ENCODE measurements around the gene KMO.

KMO gene

DNA sequence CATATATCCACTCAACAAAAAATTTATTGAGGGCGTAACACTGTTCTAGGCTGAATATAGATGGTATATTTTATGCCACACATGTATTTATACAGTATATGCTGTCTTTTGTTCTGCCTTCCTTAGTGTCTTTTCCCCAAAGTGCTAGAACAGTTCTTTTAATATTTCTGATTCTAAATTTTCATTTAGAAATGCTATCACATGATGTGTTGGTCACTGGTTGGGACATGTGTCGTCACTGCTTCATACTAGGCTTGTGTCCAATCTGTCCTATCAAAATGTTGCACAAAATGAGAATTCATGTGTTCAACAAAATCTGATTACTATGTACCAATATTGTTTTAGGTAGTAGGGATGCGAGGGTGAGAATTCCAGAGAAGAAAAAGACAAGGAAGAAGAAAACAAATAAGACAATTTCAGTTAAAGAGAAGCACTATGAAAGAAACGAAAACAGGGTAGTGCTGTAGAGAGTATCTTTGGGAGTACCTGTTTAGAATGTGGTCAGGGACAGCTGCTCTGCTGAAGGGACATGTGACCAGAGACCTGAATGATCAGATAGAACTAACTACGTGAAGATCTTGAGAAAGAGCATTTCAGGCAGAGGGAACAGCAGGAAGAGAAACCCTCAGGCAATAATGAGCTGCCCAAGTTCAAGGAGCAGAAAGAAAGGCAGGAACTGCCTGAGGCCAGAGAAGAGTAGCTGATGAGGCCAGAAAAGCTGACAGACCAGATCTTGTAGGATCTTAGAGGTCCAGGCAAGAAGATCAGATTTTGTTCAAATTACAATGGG lies 1.3 kb downstream of the KMO start:
- Histone ChIP-seq H3K9me3 (ENCODE audit: control insufficient read depth in 5 of 5, low read length in 5 of 5) (no peaks in the 10 kb centered on the region), H3K36me3 (ENCODE audit: control insufficient read depth in 5 of 5, insufficient read depth in 5 of 5, low read length in 5 of 5) (no peaks in the 10 kb centered on the region), H3K9ac (ENCODE audit: low read length in 5 of 5) (no peak overlapping the region), H3K27me3 (ENCODE audit: control insufficient read depth in 5 of 5, insufficient read depth in 4 of 5, low read length in 5 of 5) (no peaks in the 10 kb centered on the region), H3K27ac (ENCODE audit: low read depth, low read length) (no peak overlapping the region), H3K4me1 (ENCODE audit: control insufficient read depth in 5 of 5, insufficient read depth in 5 of 5, low read length in 5 of 5) (peaks cover 0 to 5% (median 3%) of the 10 kb centered on the region in 5 donors), H3K4me3 (ENCODE audit: low read depth in 1 of 5, low read length in 5 of 5) (no peak overlapping the region)

DNA sequence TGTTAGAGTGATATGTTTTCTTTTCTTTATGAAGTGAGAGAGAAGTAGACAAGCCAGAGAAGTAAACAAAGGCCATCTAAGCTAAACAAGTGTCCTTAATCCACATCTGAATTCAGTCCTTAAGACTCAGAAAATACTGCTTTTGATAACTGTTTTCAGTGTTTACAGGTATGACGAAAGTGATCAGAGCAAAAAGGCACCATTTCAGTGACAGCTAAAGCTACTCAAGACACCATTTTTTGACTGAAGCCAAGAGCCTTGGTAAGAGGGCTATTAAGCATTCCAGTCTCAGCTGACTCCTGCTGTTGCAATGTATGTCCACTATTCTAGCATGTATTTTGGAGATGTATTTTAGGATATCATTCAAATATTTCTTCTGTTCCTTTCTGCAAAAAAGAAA lies 4.1 kb downstream of the KMO start:
- H3K4me1 ChIP-seq (ENCODE audit: control insufficient read depth in 5 of 5, insufficient read depth in 5 of 5, low read length in 5 of 5), result peaks cover 0 to 5% (median 0%) of the 10 kb centered on the region in 5 donors

GRCh38 chr1:241536969-241537368 lies 4.8 kb downstream of the KMO start:
- H3K36me3 ChIP-seq (ENCODE audit: control insufficient read depth in 5 of 5, insufficient read depth in 5 of 5, low read length in 5 of 5), result no peaks in the 10 kb centered on the region

More for the DNA sequence above, 4.1 kb downstream of the KMO start:
- H3K4me3 ChIP-seq (ENCODE audit: low read depth in 1 of 5, low read length in 5 of 5), result no peak overlapping the region
- no peaks in the 10 kb centered on the region for H3K36me3 ChIP-seq (ENCODE audit: control insufficient read depth in 5 of 5, insufficient read depth in 5 of 5, low read length in 5 of 5)
- no peaks in the 10 kb centered on the region for H3K27me3 ChIP-seq (ENCODE audit: control insufficient read depth in 5 of 5, insufficient read depth in 4 of 5, low read length in 5 of 5)
- no peak overlapping the region for H3K9ac ChIP-seq (ENCODE audit: low read length in 5 of 5)
- H3K27ac ChIP-seq (ENCODE audit: low read depth, low read length), result no peak overlapping the region
- no peaks in the 10 kb centered on the region for H3K9me3 ChIP-seq (ENCODE audit: control insufficient read depth in 5 of 5, low read length in 5 of 5)

GRCh38 chr1:241542199-241542907 lies 10.2 kb downstream of the KMO start:
- Histone ChIP-seq H3K9ac (ENCODE audit: low read length in 5 of 5) (no peak overlapping the region), H3K4me3 (ENCODE audit: low read depth in 1 of 5, low read length in 5 of 5) (no peak overlapping the region), H3K9me3 (ENCODE audit: control insufficient read depth in 5 of 5, low read length in 5 of 5) (no peaks in the 10 kb centered on the region), H3K27me3 (ENCODE audit: control insufficient read depth in 5 of 5, insufficient read depth in 4 of 5, low read length in 5 of 5) (peaks cover 0 to 3% (median 0%) of the 10 kb centered on the region in 5 donors), H3K4me1 (ENCODE audit: control insufficient read depth in 5 of 5, insufficient read depth in 5 of 5, low read length in 5 of 5) (no peaks in the 10 kb centered on the region), H3K36me3 (ENCODE audit: control insufficient read depth in 5 of 5, insufficient read depth in 5 of 5, low read length in 5 of 5) (no peaks in the 10 kb centered on the region), H3K27ac (ENCODE audit: low read depth, low read length) (no peak overlapping the region)

More at GRCh38 chr1:241536969-241537368, 4.8 kb downstream of the KMO start:
- H3K27ac ChIP-seq (ENCODE audit: low read depth, low read length), result no peak overlapping the region
- H3K9ac ChIP-seq (ENCODE audit: low read length in 5 of 5), result no peak overlapping the region
- no peaks in the 10 kb centered on the region for H3K27me3 ChIP-seq (ENCODE audit: control insufficient read depth in 5 of 5, insufficient read depth in 4 of 5, low read length in 5 of 5)
- H3K9me3 ChIP-seq (ENCODE audit: control insufficient read depth in 5 of 5, low read length in 5 of 5), result no peaks in the 10 kb centered on the region
- no peak overlapping the region for H3K4me3 ChIP-seq (ENCODE audit: low read depth in 1 of 5, low read length in 5 of 5)
- peaks cover 0 to 3% (median 0%) of the 10 kb centered on the region in 5 donors for H3K4me1 ChIP-seq (ENCODE audit: control insufficient read depth in 5 of 5, insufficient read depth in 5 of 5, low read length in 5 of 5)

- Histone ChIP-seq H3K4me1 (ENCODE audit: control insufficient read depth in 5 of 5, insufficient read depth in 5 of 5, low read length in 5 of 5) (peaks cover 0 to 2% (median 0%) of the 10 kb centered on the region in 5 donors), H3K27ac (ENCODE audit: low read depth, low read length) (no peak overlapping the region), H3K4me3 (ENCODE audit: low read depth in 1 of 5, low read length in 5 of 5) (no peak overlapping the region), H3K36me3 (ENCODE audit: control insufficient read depth in 5 of 5, insufficient read depth in 5 of 5, low read length in 5 of 5) (no peaks in the 10 kb centered on the region), H3K27me3 (ENCODE audit: control insufficient read depth in 5 of 5, insufficient read depth in 4 of 5, low read length in 5 of 5) (peaks cover 0 to 3% (median 0%) of the 10 kb centered on the region in 5 donors), H3K9me3 (ENCODE audit: control insufficient read depth in 5 of 5, low read length in 5 of 5) (no peaks in the 10 kb centered on the region), H3K9ac (ENCODE audit: low read length in 5 of 5) (no peak overlapping the region)
Measured at GRCh38 chr1:241548008-241548407, 15.8 kb downstream of the KMO start.

DNA sequence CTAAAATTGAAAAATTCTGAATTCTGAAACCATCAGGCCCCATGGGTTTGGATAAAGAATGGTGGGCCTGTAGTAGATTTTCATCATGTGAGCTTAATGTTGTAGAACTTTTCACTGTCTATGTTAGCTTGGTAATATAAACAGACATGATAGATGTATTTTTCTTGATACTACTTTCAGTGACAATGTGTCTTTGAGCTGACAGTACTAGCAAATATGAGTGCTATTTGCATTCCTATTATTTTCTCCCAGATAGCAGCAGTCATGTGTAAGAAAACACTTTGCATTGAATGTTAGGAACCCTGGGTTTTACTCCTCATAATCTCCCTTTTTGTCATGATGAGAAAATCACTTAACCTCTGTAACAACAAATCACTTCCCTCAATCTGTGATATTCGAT lies 18.1 kb downstream of the KMO start:
- Histone ChIP-seq H3K27me3 (ENCODE audit: control insufficient read depth in 5 of 5, insufficient read depth in 4 of 5, low read length in 5 of 5) (peaks cover 0 to 3% (median 0%) of the 10 kb centered on the region in 5 donors), H3K27ac (ENCODE audit: low read depth, low read length) (no peak overlapping the region), H3K4me3 (ENCODE audit: low read depth in 1 of 5, low read length in 5 of 5) (no peak overlapping the region), H3K9me3 (ENCODE audit: control insufficient read depth in 5 of 5, low read length in 5 of 5) (no peaks in the 10 kb centered on the region), H3K36me3 (ENCODE audit: control insufficient read depth in 5 of 5, insufficient read depth in 5 of 5, low read length in 5 of 5) (no peaks in the 10 kb centered on the region), H3K9ac (ENCODE audit: low read length in 5 of 5) (no peak overlapping the region), H3K4me1 (ENCODE audit: control insufficient read depth in 5 of 5, insufficient read depth in 5 of 5, low read length in 5 of 5) (peaks cover 0 to 2% (median 0%) of the 10 kb centered on the region in 5 donors)

- H3K9me3 ChIP-seq (ENCODE audit: control insufficient read depth in 5 of 5, low read length in 5 of 5), result no peaks in the 10 kb centered on the region
- no peaks in the 10 kb centered on the region for H3K27me3 ChIP-seq (ENCODE audit: control insufficient read depth in 5 of 5, insufficient read depth in 4 of 5, low read length in 5 of 5)
- H3K4me3 ChIP-seq (ENCODE audit: low read depth in 1 of 5, low read length in 5 of 5), result peak overlapping the region in 4 of 5 donors; percentile 2 to 52 (median 26)
- H3K27ac ChIP-seq (ENCODE audit: low read depth, low read length), result no peak overlapping the region
- H3K36me3 ChIP-seq (ENCODE audit: control insufficient read depth in 5 of 5, insufficient read depth in 5 of 5, low read length in 5 of 5), result no peaks in the 10 kb centered on the region
- no peak overlapping the region for H3K9ac ChIP-seq (ENCODE audit: low read length in 5 of 5)
- H3K4me1 ChIP-seq (ENCODE audit: control insufficient read depth in 5 of 5, insufficient read depth in 5 of 5, low read length in 5 of 5), result peaks cover 0 to 2% (median 0%) of the 10 kb centered on the region in 5 donors
Measured at GRCh38 chr1:241551759-241552638, 19.8 kb downstream of the KMO start.

DNA sequence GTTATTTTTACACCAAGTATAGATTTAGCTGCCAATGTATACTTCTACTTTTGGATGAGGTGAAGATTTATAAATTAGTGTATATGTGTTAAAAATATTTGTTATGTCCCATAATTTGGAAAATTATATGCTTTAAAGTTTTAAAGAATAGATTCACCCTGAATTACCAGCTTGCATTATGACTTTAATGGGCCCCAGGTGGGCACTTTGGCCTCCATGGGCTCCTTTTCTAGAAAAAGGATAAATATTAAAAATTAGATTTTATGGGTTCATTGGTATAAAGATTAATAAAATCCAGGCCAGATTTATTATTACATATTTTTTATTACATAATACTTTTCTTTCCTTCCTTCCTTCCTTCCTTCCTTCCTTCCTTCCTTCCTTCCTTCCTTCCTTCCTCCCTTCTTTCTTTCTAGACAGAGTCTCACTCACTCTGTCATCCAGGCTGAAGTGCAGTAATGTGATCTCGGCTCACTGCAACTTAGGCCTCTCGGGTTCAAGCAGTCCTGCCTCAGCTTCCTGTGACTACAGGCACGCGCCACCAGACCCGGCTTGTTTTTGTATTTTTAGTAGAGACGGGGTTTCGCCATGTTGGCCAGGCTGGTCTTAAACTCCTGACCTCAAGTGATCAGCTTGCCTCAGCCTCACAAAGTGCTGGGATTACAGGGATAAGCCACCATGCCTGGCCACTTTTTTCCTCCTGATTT lies 21.9 kb downstream of the KMO start:
- Histone ChIP-seq H3K27ac (ENCODE audit: low read depth, low read length) (no peak overlapping the region), H3K9ac (ENCODE audit: low read length in 5 of 5) (no peak overlapping the region), H3K9me3 (ENCODE audit: control insufficient read depth in 5 of 5, low read length in 5 of 5) (no peaks in the 10 kb centered on the region), H3K4me1 (ENCODE audit: control insufficient read depth in 5 of 5, insufficient read depth in 5 of 5, low read length in 5 of 5) (peaks cover 0 to 2% (median 0%) of the 10 kb centered on the region in 5 donors), H3K4me3 (ENCODE audit: low read depth in 1 of 5, low read length in 5 of 5) (no peak overlapping the region), H3K36me3 (ENCODE audit: control insufficient read depth in 5 of 5, insufficient read depth in 5 of 5, low read length in 5 of 5) (no peaks in the 10 kb centered on the region), H3K27me3 (ENCODE audit: control insufficient read depth in 5 of 5, insufficient read depth in 4 of 5, low read length in 5 of 5) (no peaks in the 10 kb centered on the region)

- Histone ChIP-seq H3K36me3 (ENCODE audit: control insufficient read depth in 5 of 5, insufficient read depth in 5 of 5, low read length in 5 of 5) (no peaks in the 10 kb centered on the region), H3K4me1 (ENCODE audit: control insufficient read depth in 5 of 5, insufficient read depth in 5 of 5, low read length in 5 of 5) (peaks cover 0 to 2% (median 0%) of the 10 kb centered on the region in 5 donors), H3K9me3 (ENCODE audit: control insufficient read depth in 5 of 5, low read length in 5 of 5) (no peaks in the 10 kb centered on the region), H3K27me3 (ENCODE audit: control insufficient read depth in 5 of 5, insufficient read depth in 4 of 5, low read length in 5 of 5) (no peaks in the 10 kb centered on the region), H3K9ac (ENCODE audit: low read length in 5 of 5) (no peak overlapping the region), H3K4me3 (ENCODE audit: low read depth in 1 of 5, low read length in 5 of 5) (no peak overlapping the region), H3K27ac (ENCODE audit: low read depth, low read length) (no peak overlapping the region)
Measured at GRCh38 chr1:241555526-241555925, 23.3 kb downstream of the KMO start.
